Nucleus accumbens (tissue), 56 donors: ENCODE data around the gene SAMHD1.
"Not testable (repeated sequence)": the region's sequence is repeated elsewhere in the genome, so short reads cannot be mapped to it uniquely, and the experiment has no call there.

ENCODE experiments used
- DNase-seq, 56 donors: peaks; one replicate each; lab custom pipeline; 2025; lab: John Stamatoyannopoulos, UW

Gene SAMHD1

GRCh38 chr20:36956674-36957073, 5.2 kb upstream of the SAMHD1 start:
- no peak for DNase-seq

GRCh38 chr20:36956016-36956415, 4.5 kb upstream of the SAMHD1 start:
- DNase-seq, result no peak

GRCh38 chr20:36951979-36952738, 651 bp upstream of the SAMHD1 start:
- no peak for DNase-seq

- peak in 11 of 56 donors; percentile 14 to 49 (median 35) for DNase-seq
Observed at GRCh38 chr20:36950414-36951197, 902 bp downstream of the SAMHD1 start.

- no peak for DNase-seq
Observed at GRCh38 chr20:36941401-36941835, 10.1 kb downstream of the SAMHD1 start.

GRCh38 chr20:36937402-36937770, 14.1 kb downstream of the SAMHD1 start:
- no peak for DNase-seq

- not testable (repeated sequence) for DNase-seq
Observed at GRCh38 chr20:36936761-36937401, 14.6 kb downstream of the SAMHD1 start.

- no peak for DNase-seq
Observed at GRCh38 chr20:36936341-36936740, 15.2 kb downstream of the SAMHD1 start.

- DNase-seq, result not testable (repeated sequence)
Observed at GRCh38 chr20:36933571-36933970, 17.9 kb downstream of the SAMHD1 start.

- no peak for DNase-seq
Observed at GRCh38 chr20:36932476-36933426, 18.8 kb downstream of the SAMHD1 start.

- not testable (repeated sequence) for DNase-seq
Observed at GRCh38 chr20:36932067-36932466, 19.4 kb downstream of the SAMHD1 start.

- DNase-seq, result no peak
Observed at GRCh38 chr20:36929691-36930090, 21.8 kb downstream of the SAMHD1 start.

- no peak for DNase-seq
Observed at GRCh38 chr20:36929290-36929689, 22.2 kb downstream of the SAMHD1 start.

- no peak for DNase-seq
Observed at GRCh38 chr20:36927704-36928103, 23.8 kb downstream of the SAMHD1 start.

- DNase-seq, result no peak
Observed at GRCh38 chr20:36926653-36927200, 24.8 kb downstream of the SAMHD1 start.

- DNase-seq, result no peak
Observed at GRCh38 chr20:36925234-36925633, 26.3 kb downstream of the SAMHD1 start.

GRCh38 chr20:36924167-36925045, 27.1 kb downstream of the SAMHD1 start:
- no peak for DNase-seq

GRCh38 chr20:36920334-36920730, 31.2 kb downstream of the SAMHD1 start:
- no peak for DNase-seq
